Smooth muscle cell (in vitro differentiated cells): Measurements from ENCODE around the gene GNL1. TPM values are rescaled to one million over a fixed set of nuclear protein-coding genes. Genes with fewer than 3 reads are reported as not detected.
A peak's percentile ranks its signal among the peaks of the same experiment; 100 is the strongest.
"Not testable (repeated sequence)": the region's sequence is repeated elsewhere in the genome, so short reads cannot be mapped to it uniquely, and the experiment has no call there.

Experiments
- DNase-seq: peaks from one replicate; lab custom pipeline; 2025; ENCODE audit not compliant: unreplicated experiment; lab: John Stamatoyannopoulos, UW
- H2AFZ ChIP-seq: fragments of 200-600 bp; sonication (generic); 2 replicates; pipeline ENCODE4 v1.6.0; 2016; ENCODE audit warnings: antibody characterized with exemption, low read depth, mild to moderate bottlenecking
- H3F3A ChIP-seq: fragments of 200-600 bp; sonication (generic); 2 replicates; pipeline ENCODE4 v1.6.0; 2017; ENCODE audit warnings: antibody characterized with exemption, low read depth
- H3K27ac ChIP-seq: fragments of 200-600 bp; sonication (generic); 2 replicates; pipeline ENCODE4 v1.5.1; 2016; ENCODE audit warnings: low read depth, mild to moderate bottlenecking
- H3K27me3 ChIP-seq: fragments of 200-600 bp; sonication (generic); 2 replicates; pipeline ENCODE4 v1.6.1; 2016; ENCODE audit warnings: low read depth, mild to moderate bottlenecking
- H3K36me3 ChIP-seq: fragments of 200-600 bp; sonication (generic); 2 replicates; pipeline ENCODE4 v1.5.1; 2016; ENCODE audit warnings: low read depth
- H3K4me1 ChIP-seq: fragments of 200-600 bp; sonication (generic); 2 replicates; pipeline ENCODE4 v1.5.1; 2016; ENCODE audit warnings: low read depth
- H3K4me2 ChIP-seq: fragments of 200-600 bp; sonication (generic); 2 replicates; pipeline ENCODE4 v1.6.0; 2016; ENCODE audit warnings: mild to moderate bottlenecking
- H3K4me3 ChIP-seq: fragments of 200-600 bp; sonication (generic); 2 replicates; pipeline ENCODE4 v1.5.1; 2016; ENCODE audit warnings: mild to moderate bottlenecking
- H3K79me2 ChIP-seq: fragments of 200-600 bp; sonication (generic); 2 replicates; pipeline ENCODE4 v1.6.0; 2016; ENCODE audit warnings: low read depth, mild to moderate bottlenecking
- H3K9ac ChIP-seq: fragments of 200-600 bp; sonication (generic); 2 replicates; pipeline ENCODE4 v1.6.0; 2016; ENCODE audit warnings: low read depth
- H3K9me3 ChIP-seq: fragments of 200-600 bp; sonication (generic); replicated peaks from 2 replicates; pipeline ENCODE4 v1.5.1; 2016; ENCODE audit warnings: low read depth
- H4K20me1 ChIP-seq: fragments of 200-600 bp; sonication (generic); 2 replicates; pipeline ENCODE4 v1.6.0; 2016; ENCODE audit warnings: low read depth
- CTCF ChIP-seq: fragments of 200-600 bp; sonication (generic); IDR thresholded peaks from 2 replicates; pipeline ENCODE4 v1.5.1; 2017; ENCODE audit warnings: borderline replicate concordance, mild to moderate bottlenecking, antibody characterized with exemption; ENCODE audit not compliant: insufficient read depth, poor library complexity, severe bottlenecking
- WGBS: methylation state at CpG from one replicate; pipeline ENCODE4 v1.1.7; 2016; ENCODE audit warnings: low lambda C conversion rate; 5-methylcytosine and 5-hydroxymethylcytosine counted together
- polyA plus RNA-seq: library from polyadenylated mRNA; unstranded; fragments of >200 nt; fragmentation: Nextera tagmentation; extraction: Ambion mirVana; gene quantifications from 2 replicates; pipeline ENCODE4 v1.2.1, GENCODE V29; 2016
- total RNA-seq: library from RNA; depleted of rRNA; stranded (reverse); fragments of >200 nt; gene quantifications from 2 replicates; pipeline ENCODE4 v1.2.3, GENCODE V29; 2014

The GNL1 gene
- total and polyA plus RNA-seq, 2 experiments from 2014 or later = 16.5 to 104 TPM

DNA sequence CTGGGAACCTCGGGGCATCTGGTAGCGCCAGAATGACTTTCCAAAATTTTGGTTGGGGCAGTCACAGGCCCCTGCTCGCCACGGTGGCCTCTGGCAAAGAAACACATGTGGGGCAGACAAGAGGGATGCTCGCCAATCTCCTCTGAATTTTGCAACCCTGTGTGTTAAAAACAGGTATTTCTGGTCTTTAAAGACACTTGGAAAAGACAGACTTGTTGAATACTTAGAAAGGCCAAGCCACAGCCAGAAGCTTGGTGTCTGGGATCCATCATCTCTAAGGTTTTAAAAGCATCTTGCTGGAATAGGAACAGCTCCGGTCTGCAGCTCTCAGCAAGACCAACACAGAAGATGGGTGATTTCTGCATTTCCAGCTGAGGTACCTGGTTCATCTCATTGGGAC is 35.8 kb downstream of the GNL1 start:
- H3K4me2 ChIP-seq = no peak overlapping the region
- H3K9ac ChIP-seq = no peak overlapping the region
- H4K20me1 ChIP-seq = no peaks in the 10 kb centered on the region
- DNase-seq = no peak
- H3K4me1 ChIP-seq = no peaks in the 10 kb centered on the region
- no peaks in the 10 kb centered on the region for H3K36me3 ChIP-seq
- H3K27ac ChIP-seq = peak overlapping the region; percentile 17
- no peak overlapping the region for H3K4me3 ChIP-seq
- 67% methylated on average over 6 of the region's 6 CpGs for WGBS
- no peaks in the 10 kb centered on the region for H3K9me3 ChIP-seq
- H2AFZ ChIP-seq = no peak overlapping the region
- TF ChIP-seq CTCF = no peak
- H3K27me3 ChIP-seq = no peaks in the 10 kb centered on the region
- peaks cover 5% of the 10 kb centered on the region for H3F3A ChIP-seq
- H3K79me2 ChIP-seq = no peaks in the 10 kb centered on the region

DNA sequence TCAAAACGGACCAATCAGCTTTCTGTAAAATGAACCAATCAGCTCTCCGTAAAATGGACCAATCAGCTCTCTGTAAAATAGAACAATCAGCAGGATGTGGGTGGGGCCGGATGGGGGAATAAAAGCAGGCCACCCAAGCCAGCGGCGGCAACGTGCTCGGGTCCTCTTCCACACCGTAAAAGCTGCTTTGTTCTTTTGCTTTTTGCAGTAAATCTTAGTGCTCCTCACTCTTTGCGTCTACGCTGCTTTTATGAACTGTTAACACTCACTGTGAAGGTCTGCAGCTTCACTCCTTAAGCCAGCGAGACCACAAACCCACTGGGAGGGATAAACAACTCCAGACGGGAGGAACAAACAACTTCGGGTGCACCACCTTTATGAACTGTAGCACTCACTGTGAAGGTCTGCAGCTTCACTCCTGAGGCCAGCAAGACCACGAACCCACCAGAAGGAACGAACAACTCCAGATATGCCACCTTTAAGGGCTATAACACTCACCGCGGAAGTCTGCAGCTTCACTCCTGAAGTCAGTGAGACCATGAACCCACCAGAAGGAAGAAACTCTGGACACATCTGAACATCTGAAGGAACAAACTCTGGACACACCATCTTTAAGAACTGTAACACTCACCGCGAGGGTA is 37.7 kb downstream of the GNL1 start:
- not testable (repeated sequence) for H3K9ac ChIP-seq, H3K9me3 ChIP-seq, H3K4me3 ChIP-seq, DNase-seq, H3K36me3 ChIP-seq, H4K20me1 ChIP-seq, H3K27ac ChIP-seq, H3K4me2 ChIP-seq, H2AFZ ChIP-seq, H3F3A ChIP-seq, H3K27me3 ChIP-seq, H3K4me1 ChIP-seq, H3K79me2 ChIP-seq
- whole genome bisulfite sequencing = 79% methylated on average over 19 of the region's 19 CpGs

DNA sequence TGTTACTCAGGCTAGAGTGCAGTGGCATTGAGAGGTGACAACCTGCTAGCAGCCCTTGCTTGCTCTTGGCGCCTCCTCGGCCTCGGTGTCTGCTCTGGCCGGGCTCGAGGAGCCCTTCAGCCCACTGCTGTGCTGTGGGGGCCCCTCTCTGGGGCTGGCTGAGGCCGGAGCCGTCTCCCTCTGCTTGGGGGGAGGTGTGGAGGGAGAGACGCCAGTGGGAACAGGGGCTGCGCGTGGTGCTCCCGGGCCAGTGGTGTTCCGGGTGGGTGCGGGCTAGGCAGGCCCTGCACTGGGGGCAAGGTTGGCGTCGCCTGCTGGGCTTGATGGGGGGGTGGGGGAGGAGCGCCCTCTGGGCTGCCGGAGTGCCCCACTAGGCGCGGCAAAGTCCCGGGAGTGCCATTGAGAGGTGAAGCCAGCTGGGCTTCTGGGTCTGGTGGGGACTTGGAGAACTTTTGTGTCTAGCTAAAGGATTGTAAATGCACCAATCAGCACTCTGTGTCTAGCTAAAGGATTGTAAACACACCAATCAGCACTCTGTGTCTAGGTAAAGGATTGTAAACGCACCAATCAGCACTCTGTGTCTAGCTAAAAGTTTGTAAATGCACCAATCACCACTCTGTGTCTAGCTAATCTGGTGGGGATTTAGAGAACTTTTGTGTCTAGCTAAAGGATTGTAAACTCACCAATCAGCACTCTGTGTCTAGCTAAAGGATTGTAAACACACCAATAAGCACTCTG is 38.4 kb downstream of the GNL1 start:
- H3K27me3 ChIP-seq, H3K4me3 ChIP-seq, H3K27ac ChIP-seq, H2AFZ ChIP-seq, H3K4me2 ChIP-seq, H3F3A ChIP-seq, H3K36me3 ChIP-seq, H3K9me3 ChIP-seq, H3K79me2 ChIP-seq, H3K9ac ChIP-seq, H4K20me1 ChIP-seq, H3K4me1 ChIP-seq, DNase-seq: not testable (repeated sequence)
- 95% methylated on average over 18 of the region's 21 CpGs for WGBS

DNA sequence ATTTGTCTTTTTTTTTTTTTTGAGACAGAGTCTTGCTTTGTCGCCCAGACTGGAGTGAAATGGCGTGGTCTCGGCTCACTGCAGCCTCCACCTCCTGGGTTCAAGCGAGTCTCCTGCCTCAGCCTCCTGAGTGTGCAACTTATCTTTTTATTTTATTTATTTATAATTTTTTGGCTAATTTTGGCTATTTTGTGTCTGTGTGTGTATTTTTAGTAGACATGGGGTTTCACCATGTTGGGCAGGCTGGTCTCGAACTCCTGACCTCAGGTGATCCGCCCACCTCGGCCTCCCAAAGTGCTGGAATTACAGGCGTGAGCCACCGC is 39.6 kb downstream of the GNL1 start:
- H3K4me1 ChIP-seq, H3K27me3 ChIP-seq, H3K9me3 ChIP-seq, DNase-seq, H3K36me3 ChIP-seq, H4K20me1 ChIP-seq, H3F3A ChIP-seq, H3K79me2 ChIP-seq: not testable (repeated sequence)
- H3K4me2 ChIP-seq = peak overlapping the region; percentile 85
- 72% methylated on average over 9 of the region's 9 CpGs for WGBS
- peak overlapping the region; percentile 46 for H2AFZ ChIP-seq
- peak overlapping the region; percentile 80 for H3K27ac ChIP-seq
- H3K4me3 ChIP-seq = peak overlapping the region; percentile 59
- peak overlapping the region; percentile 85 for H3K9ac ChIP-seq

DNA sequence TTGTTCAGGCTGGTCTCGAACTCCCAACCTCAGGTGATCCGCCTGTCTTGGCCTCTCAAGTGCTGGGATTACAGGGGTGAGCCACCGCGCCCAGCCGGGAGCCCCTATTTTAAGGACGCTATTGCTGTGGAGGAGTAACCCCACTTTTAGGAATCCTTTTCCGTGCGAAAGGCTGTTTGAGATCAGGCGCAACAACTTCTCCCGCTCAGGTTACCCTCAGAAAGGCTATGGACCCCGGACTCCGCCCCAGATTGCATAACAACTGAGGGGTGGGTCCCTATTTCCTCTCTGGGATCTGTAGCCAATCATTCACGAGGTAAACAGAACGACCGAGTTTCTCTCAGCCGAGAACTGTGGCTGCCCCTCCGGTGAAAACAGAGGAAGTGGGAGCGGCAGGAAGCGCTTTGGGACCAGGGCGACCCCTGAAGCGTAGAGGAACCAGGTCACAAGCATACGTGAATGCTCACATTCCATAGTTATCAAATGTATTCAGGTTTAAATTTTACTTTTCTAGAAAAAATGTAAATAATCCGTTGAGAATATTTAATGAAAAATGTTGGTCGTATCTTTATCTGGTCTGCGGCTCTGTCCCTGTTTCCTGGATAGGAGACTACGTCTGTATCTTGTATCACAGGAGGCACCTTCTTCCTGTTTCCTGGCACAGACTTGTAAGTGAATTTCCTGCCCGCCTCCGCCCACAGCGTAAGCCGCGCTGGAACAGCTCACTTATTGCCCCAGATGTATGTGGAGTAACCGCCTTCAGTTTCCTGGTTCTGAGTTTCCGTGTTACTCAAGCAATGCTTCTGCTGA is 40.1 kb downstream of the GNL1 start:
- H3K36me3 ChIP-seq = no peaks in the 10 kb centered on the region
- no peaks in the 10 kb centered on the region for H3K9me3 ChIP-seq
- H4K20me1 ChIP-seq = no peaks in the 10 kb centered on the region
- H2AFZ ChIP-seq = peak overlapping the region; percentile 46
- DNase-seq = peak; percentile 12
- H3K79me2 ChIP-seq = no peaks in the 10 kb centered on the region
- TF ChIP-seq CTCF = no peak
- H3K4me2 ChIP-seq = peak overlapping the region; percentile 85
- peak overlapping the region; percentile 59 for H3K4me3 ChIP-seq
- H3F3A ChIP-seq = peaks cover 9% of the 10 kb centered on the region
- H3K27me3 ChIP-seq = no peaks in the 10 kb centered on the region
- 4% methylated on average over 33 of the region's 33 CpGs for WGBS
- no peaks in the 10 kb centered on the region for H3K4me1 ChIP-seq
- H3K9ac ChIP-seq = peak overlapping the region; percentile 85
- H3K27ac ChIP-seq = peak overlapping the region; percentile 80
